ENCODE results near the gene DGKG.

Gene DGKG

GRCh38 chr3:186143250-186143649 lies 218.8 kb downstream of the DGKG start:
- DNase-seq (ENCODE audit: low read depth in 3 of 3): no peak

- DNase-seq (ENCODE audit: low read depth in 3 of 3): no peak
These were observed 219.6 kb downstream of the DGKG start for GRCh38 chr3:186142393-186142932.

GRCh38 chr3:186141790-186142189 lies 220.2 kb downstream of the DGKG start:
- DNase-seq (ENCODE audit: low read depth in 3 of 3): no peak

- DNase-seq (ENCODE audit: low read depth in 3 of 3): no peak
These were observed 223.6 kb downstream of the DGKG start for GRCh38 chr3:186138272-186138981.

- no peak for DNase-seq (ENCODE audit: low read depth in 3 of 3)
These were observed 224.9 kb downstream of the DGKG start for GRCh38 chr3:186137051-186137685.

- no peak for DNase-seq (ENCODE audit: low read depth in 3 of 3)
These were observed 228.1 kb downstream of the DGKG start for GRCh38 chr3:186133980-186134379.

- no peak for DNase-seq (ENCODE audit: low read depth in 3 of 3)
These were observed 229.5 kb downstream of the DGKG start for GRCh38 chr3:186132487-186132886.

GRCh38 chr3:186129206-186129605 lies 232.8 kb downstream of the DGKG start:
- no peak for DNase-seq (ENCODE audit: low read depth in 3 of 3)

- DNase-seq (ENCODE audit: low read depth in 3 of 3): no peak
These were observed 233.9 kb downstream of the DGKG start for GRCh38 chr3:186128158-186128557.

- no peak for DNase-seq (ENCODE audit: low read depth in 3 of 3)
These were observed 234.6 kb downstream of the DGKG start for GRCh38 chr3:186127463-186127862.

- DNase-seq (ENCODE audit: low read depth in 3 of 3): no peak
These were observed 236.9 kb downstream of the DGKG start for GRCh38 chr3:186125118-186125517.

GRCh38 chr3:186124592-186124991 lies 237.4 kb downstream of the DGKG start:
- no peak for DNase-seq (ENCODE audit: low read depth in 3 of 3)

GRCh38 chr3:186123012-186123411 lies 239.0 kb downstream of the DGKG start:
- DNase-seq (ENCODE audit: low read depth in 3 of 3): no peak

GRCh38 chr3:186121968-186122367 lies 240.1 kb downstream of the DGKG start:
- no peak for DNase-seq (ENCODE audit: low read depth in 3 of 3)

GRCh38 chr3:186121278-186121677 lies 240.8 kb downstream of the DGKG start:
- no peak for DNase-seq (ENCODE audit: low read depth in 3 of 3)

GRCh38 chr3:186119499-186119898 lies 242.5 kb downstream of the DGKG start:
- no peak for DNase-seq (ENCODE audit: low read depth in 3 of 3)

- DNase-seq (ENCODE audit: low read depth in 3 of 3): no peak
These were observed 243.3 kb downstream of the DGKG start for GRCh38 chr3:186118692-186119091.

GRCh38 chr3:186117521-186118134 lies 244.4 kb downstream of the DGKG start:
- DNase-seq (ENCODE audit: low read depth in 3 of 3): no peak

- DNase-seq (ENCODE audit: low read depth in 3 of 3): no peak
These were observed 246.6 kb downstream of the DGKG start for GRCh38 chr3:186115239-186115996.

GRCh38 chr3:186110975-186111974 lies 250.8 kb downstream of the DGKG start:
- DNase-seq (ENCODE audit: low read depth in 3 of 3): no peak
